Measurements from ENCODE around the gene WDR72. TPM values are rescaled to one million over a fixed set of nuclear protein-coding genes. Genes with fewer than 3 reads are reported as not detected.

Gene WDR72
- total and polyA plus RNA-seq, 2 of the 13 experiments (the other 11 are each of a cell fraction or from before 2014, with no cell fraction given) = 0.21 to 0.60 TPM

DNA sequence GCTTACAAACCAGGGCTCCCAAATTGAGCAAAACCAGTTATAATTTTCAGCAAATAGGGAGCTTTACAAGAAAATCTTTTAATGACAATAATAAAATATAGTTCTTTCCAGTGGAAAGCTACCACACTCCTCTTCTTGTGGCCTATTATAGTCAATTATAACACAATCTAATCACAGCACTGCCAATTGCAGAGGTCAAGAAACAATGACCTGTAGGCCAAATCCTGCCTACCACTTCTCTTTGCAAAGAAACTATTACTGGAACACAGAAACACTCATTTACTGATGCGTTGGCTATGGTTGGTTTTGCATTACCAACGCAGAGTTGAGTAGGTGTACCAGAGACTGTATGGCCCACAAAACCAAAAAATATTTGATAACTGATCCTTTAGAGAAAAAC lies 110.5 kb downstream of the WDR72 start:
- ChIA-PET POLR2A (no interaction called here), CTCF (ENCODE audit: low intra/inter-chr PET ratio, low total read pairs) (no interaction called here)
- 47% methylated on average over 2 of the region's 2 CpGs for WGBS (ENCODE audit: low lambda C conversion rate)

DNA sequence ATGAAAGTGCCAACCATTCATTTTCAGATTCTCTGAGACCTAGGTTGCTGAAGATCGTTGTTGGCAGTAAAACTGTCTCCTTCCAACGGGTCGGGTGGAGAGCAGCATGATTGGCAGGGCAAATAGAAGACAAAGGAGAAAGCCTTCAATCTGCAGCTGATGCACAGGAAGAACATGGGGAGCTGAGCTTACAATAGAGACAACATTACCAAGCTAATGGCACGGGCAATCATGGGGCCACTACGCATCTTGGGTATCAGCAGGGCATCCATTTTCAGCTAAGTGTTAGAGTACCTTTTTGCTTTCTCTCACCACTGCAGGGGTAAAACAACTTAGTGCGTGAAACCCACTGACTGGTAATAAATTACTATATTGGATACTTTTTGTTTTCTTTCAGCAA lies 114.8 kb downstream of the WDR72 start:
- Histone ChIP-seq H3K9me3 (ENCODE audit: low read length) (no peaks in the 10 kb centered on the region), H3K4me2 (ENCODE audit: low read depth, low read length) (no peak overlapping the region), H4K20me1 (ENCODE audit: insufficient read depth, low read length) (no peaks in the 10 kb centered on the region), H3K4me3 (replicated peaks in 1 of 3; ENCODE audit: insufficient read depth in 1 of 3, low read depth in 2 of 3, low read length in 3 of 3) (no peak overlapping the region), H3K79me2 (ENCODE audit: insufficient read depth, low read length) (no peaks in the 10 kb centered on the region), H3K27me3 (ENCODE audit: control insufficient read depth in 1 of 2, insufficient read depth in 2 of 2, low read length in 2 of 2) (no peaks in the 10 kb centered on the region), H3K4me1 (ENCODE audit: insufficient read depth, low read length) (no peaks in the 10 kb centered on the region), H3K36me3 (replicated peaks in 1 of 2; ENCODE audit: control insufficient read depth in 1 of 2, insufficient read depth in 2 of 2, low read length in 2 of 2) (no peaks in the 10 kb centered on the region), H3K9ac (ENCODE audit: insufficient read depth, low read depth, low read length) (no peak overlapping the region), H3K27ac (ENCODE audit: extremely low read length, insufficient read depth, low read length) (no peak overlapping the region), H2AFZ (ENCODE audit: low read length) (no peak overlapping the region)
- intact Hi-C loops (cut with micrococcal nuclease; ENCODE audit: unreplicated experiment) = no loop called here
- ATAC-seq (no peak), DNase-seq (ENCODE audit: low spot score) (no peak), FAIRE-seq (no peak)
- ChIA-PET CTCF (ENCODE audit: low intra/inter-chr PET ratio, low total read pairs) (no interaction called here), POLR2A (no interaction called here)
- in situ Hi-C loops (cut with HindIII; ENCODE audit: extremely low pct_ligation_motif_present, low pct_unique_long_range_greater_than_20kb) = no loop called here
- no TSS peak for BruUV-seq (replicated peaks)
- 57% methylated on average over 5 of the region's 6 CpGs for WGBS (ENCODE audit: low lambda C conversion rate)
- TF ChIP-seq GATA4 (IDR thresholded peaks at IDR 0.05; ENCODE audit: borderline replicate concordance, low read depth) = no peak
- TF ChIP-seq, protein P1, sequence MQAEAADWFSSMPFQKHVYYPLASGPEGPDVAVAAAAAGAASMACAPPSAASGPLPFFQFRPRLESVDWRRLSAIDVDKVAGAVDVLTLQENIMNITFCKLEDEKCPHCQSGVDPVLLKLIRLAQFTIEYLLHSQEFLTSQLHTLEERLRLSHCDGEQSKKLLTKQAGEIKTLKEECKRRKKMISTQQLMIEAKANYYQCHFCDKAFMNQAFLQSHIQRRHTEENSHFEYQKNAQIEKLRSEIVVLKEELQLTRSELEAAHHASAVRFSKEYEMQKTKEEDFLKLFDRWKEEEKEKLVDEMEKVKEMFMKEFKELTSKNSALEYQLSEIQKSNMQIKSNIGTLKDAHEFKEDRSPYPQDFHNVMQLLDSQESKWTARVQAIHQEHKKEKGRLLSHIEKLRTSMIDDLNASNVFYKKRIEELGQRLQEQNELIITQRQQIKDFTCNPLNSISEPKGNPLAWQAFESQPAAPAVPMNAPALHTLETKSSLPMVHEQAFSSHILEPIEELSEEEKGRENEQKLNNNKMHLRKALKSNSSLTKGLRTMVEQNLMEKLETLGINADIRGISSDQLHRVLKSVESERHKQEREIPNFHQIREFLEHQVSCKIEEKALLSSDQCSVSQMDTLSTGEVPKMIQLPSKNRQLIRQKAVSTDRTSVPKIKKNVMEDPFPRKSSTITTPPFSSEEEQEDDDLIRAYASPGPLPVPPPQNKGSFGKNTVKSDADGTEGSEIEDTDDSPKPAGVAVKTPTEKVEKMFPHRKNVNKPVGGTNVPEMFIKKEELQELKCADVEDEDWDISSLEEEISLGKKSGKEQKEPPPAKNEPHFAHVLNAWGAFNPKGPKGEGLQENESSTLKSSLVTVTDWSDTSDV (CRISPR knock-in tag; IDR thresholded peaks at IDR 0.05) = no peak
- no peak for TF ChIP-seq TGIF2 (CRISPR knock-in tag; IDR thresholded peaks at IDR 0.05)
- no peak for TF ChIP-seq ZBTB8A (CRISPR knock-in tag; IDR thresholded peaks at IDR 0.05; ENCODE audit: borderline replicate concordance, low read depth)

More for the DNA sequence above, 110.5 kb downstream of the WDR72 start:
- Histone ChIP-seq H2AFZ (ENCODE audit: low read length) (no peak overlapping the region), H3K27me3 (ENCODE audit: control insufficient read depth in 1 of 2, insufficient read depth in 2 of 2, low read length in 2 of 2) (no peaks in the 10 kb centered on the region), H3K79me2 (ENCODE audit: insufficient read depth, low read length) (no peaks in the 10 kb centered on the region), H3K4me3 (replicated peaks in 1 of 3; ENCODE audit: insufficient read depth in 1 of 3, low read depth in 2 of 3, low read length in 3 of 3) (no peak overlapping the region), H4K20me1 (ENCODE audit: insufficient read depth, low read length) (no peaks in the 10 kb centered on the region), H3K9me3 (ENCODE audit: low read length) (no peaks in the 10 kb centered on the region), H3K27ac (ENCODE audit: extremely low read length, insufficient read depth, low read length) (no peak overlapping the region), H3K4me1 (ENCODE audit: insufficient read depth, low read length) (no peaks in the 10 kb centered on the region), H3K4me2 (ENCODE audit: low read depth, low read length) (no peak overlapping the region), H3K36me3 (replicated peaks in 1 of 2; ENCODE audit: control insufficient read depth in 1 of 2, insufficient read depth in 2 of 2, low read length in 2 of 2) (no peaks in the 10 kb centered on the region), H3K9ac (ENCODE audit: insufficient read depth, low read depth, low read length) (no peak overlapping the region)
- DNase-seq (ENCODE audit: low spot score) (no peak), FAIRE-seq (no peak), ATAC-seq (no peak)
- intact Hi-C loops (cut with micrococcal nuclease; ENCODE audit: unreplicated experiment) = no loop called here
- no TSS peak for BruUV-seq (replicated peaks)
- TF ChIP-seq SRSF9 (IDR thresholded peaks at IDR 0.05; ENCODE audit: borderline replicate concordance, insufficient read depth, low read depth, low read length, poor library complexity, severe bottlenecking) (no peak), MBNL3 (CRISPR knock-in tag; conservative IDR thresholded peaks at IDR 0.05) (no peak), GATA4 (IDR thresholded peaks at IDR 0.05; ENCODE audit: borderline replicate concordance, low read depth) (no peak), SP4 (CRISPR knock-in tag; IDR thresholded peaks at IDR 0.05) (no peak), ZNF891 (CRISPR knock-in tag; IDR thresholded peaks at IDR 0.05) (no peak), ZNF383 (CRISPR knock-in tag; IDR thresholded peaks at IDR 0.05; ENCODE audit: borderline replicate concordance) (no peak), SRF (IDR thresholded peaks at IDR 0.05; ENCODE audit: low read depth, low read length) (no peak), CBX2 (IDR thresholded peaks at IDR 0.05; ENCODE audit: low read depth, low read length) (no peak), CBX2 (CRISPR knock-in tag; IDR thresholded peaks at IDR 0.05; ENCODE audit: low read depth) (no peak), ATF7 (IDR thresholded peaks at IDR 0.05) (no peak), ATF7 (CRISPR knock-in tag; IDR thresholded peaks at IDR 0.05) (no peak), FOXP1 (IDR thresholded peaks at IDR 0.05) (no peak), FOXP1 (CRISPR knock-in tag; IDR thresholded peaks at IDR 0.05) (no peak), POLR2AphosphoS2 (IDR thresholded peaks at IDR 0.05; ENCODE audit: low read depth, low read length) (no peak)
- TF ChIP-seq, protein P2, sequence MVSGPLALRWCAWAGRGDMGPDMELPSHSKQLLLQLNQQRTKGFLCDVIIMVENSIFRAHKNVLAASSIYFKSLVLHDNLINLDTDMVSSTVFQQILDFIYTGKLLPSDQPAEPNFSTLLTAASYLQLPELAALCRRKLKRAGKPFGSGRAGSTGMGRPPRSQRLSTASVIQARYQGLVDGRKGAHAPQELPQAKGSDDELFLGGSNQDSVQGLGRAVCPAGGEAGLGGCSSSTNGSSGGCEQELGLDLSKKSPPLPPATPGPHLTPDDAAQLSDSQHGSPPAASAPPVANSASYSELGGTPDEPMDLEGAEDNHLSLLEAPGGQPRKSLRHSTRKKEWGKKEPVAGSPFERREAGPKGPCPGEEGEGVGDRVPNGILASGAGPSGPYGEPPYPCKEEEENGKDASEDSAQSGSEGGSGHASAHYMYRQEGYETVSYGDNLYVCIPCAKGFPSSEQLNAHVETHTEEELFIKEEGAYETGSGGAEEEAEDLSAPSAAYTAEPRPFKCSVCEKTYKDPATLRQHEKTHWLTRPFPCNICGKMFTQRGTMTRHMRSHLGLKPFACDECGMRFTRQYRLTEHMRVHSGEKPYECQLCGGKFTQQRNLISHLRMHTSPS (CRISPR knock-in tag; IDR thresholded peaks at IDR 0.05; ENCODE audit: low read depth) = no peak
- in situ Hi-C loops (cut with HindIII; ENCODE audit: extremely low pct_ligation_motif_present, low pct_unique_long_range_greater_than_20kb) = no loop called here

Data from HepG2 (cell line).